Measurements from ENCODE around the gene VSX1.

Gene VSX1

GRCh38 chr20:25030649-25031207, 51.2 kb downstream of the VSX1 start:
- DNase-seq (ENCODE audit: low read depth), result no peak

GRCh38 chr20:25030007-25030648, 51.8 kb downstream of the VSX1 start:
- DNase-seq (ENCODE audit: low read depth), result no peak
- no peak overlapping the region for H3K4me3 ChIP-seq (ENCODE audit: low read depth, low read length)

More at GRCh38 chr20:25030649-25031207, 51.2 kb downstream of the VSX1 start:
- H3K4me3 ChIP-seq (ENCODE audit: low read depth, low read length), result no peak overlapping the region

- no peak overlapping the region for H3K4me3 ChIP-seq (ENCODE audit: low read depth, low read length)
- DNase-seq (ENCODE audit: low read depth), result no peak
Observed at GRCh38 chr20:25025986-25026605, 55.8 kb downstream of the VSX1 start.
